Uterus (tissue), 4 donors: ENCODE results near the gene HOXD3. TPM values are rescaled to one million over a fixed set of nuclear protein-coding genes. Genes with fewer than 3 reads are reported as not detected.

Experiments
- DNase-seq, 2 donors: peaks; one replicate each; pipeline ENCODE4 v3.0.0-alpha.2; 2019 to 2020
- H3K27ac ChIP-seq, 2 donors: fragments of 200-600 bp; sonication (generic); 1 replicate in 1 of 2; 2 replicates in 1 of 2; pipeline ENCODE4 v1.5.1; 2016 to 2018
- H3K27me3 ChIP-seq, 2 donors: fragments of 200-600 bp; sonication (generic); one replicate each; pipeline ENCODE4 v1.5.1; 2018 to 2019; ENCODE audit warnings: control low read depth in 1 of 2
- H3K36me3 ChIP-seq, 2 donors: fragments of 200-600 bp; sonication (generic); one replicate each; pipeline ENCODE4 v1.5.1; 2019; ENCODE audit warnings: control low read depth in 1 of 2
- H3K4me1 ChIP-seq, 2 donors: fragments of 200-600 bp; sonication (generic); one replicate each; pipeline ENCODE4 v1.5.1; 2018 to 2019; ENCODE audit warnings: control low read depth in 1 of 2
- H3K4me3 ChIP-seq, 2 donors: fragments of 200-600 bp; sonication (generic); 1 replicate in 1 of 2; 2 replicates in 1 of 2; pipeline ENCODE4 v1.5.1; 2018 to 2019; ENCODE audit warnings: mild to moderate bottlenecking in 1 of 2
- H3K9me3 ChIP-seq, 2 donors: fragments of 200-600 bp; sonication (generic); one replicate each; pipeline ENCODE4 v1.5.1; 2019; ENCODE audit warnings: control low read depth in 1 of 2
- CTCF ChIP-seq, 4 experiments: fragments of 200-600 bp in 2 of 4; fragments of 450-650 bp in 2 of 4; sonication (generic) in 2 of 4; IDR thresholded peaks; one replicate each; pipeline ENCODE4 v1.5.1; 2016 to 2019; ENCODE audit warnings: antibody characterized with exemption in 4 of 4, mild to moderate bottlenecking in 2 of 4, moderate library complexity in 1 of 4
- POLR2A ChIP-seq, 2 donors: fragments of 450-650 bp; IDR thresholded peaks; one replicate each; pipeline ENCODE4 v1.6.1; 2016; ENCODE audit warnings: antibody characterized with exemption in 2 of 2, mild to moderate bottlenecking in 1 of 2, moderate library complexity in 1 of 2
- intact Hi-C: fragments of 100-400 bp; cut with DNase I; formaldehyde crosslinking; loops from one replicate; pipeline ENCODE4 v1.15.1; 2023; ENCODE audit warnings: low total_unique reads
- total RNA-seq, 4 donors: library from RNA; depleted of rRNA in 3 of 4; stranded (reverse); fragments of >200 nt in 3 of 4; gene quantifications; one replicate each; pipeline versions ENCODE4 v1.1.0 to v1.2.4, GENCODE V29; 2014 to 2023
- donor health status: DM: yes; HTN: yes; CAD: no.

Gene HOXD3
- total RNA-seq, 4 donors from 2014 or later: 14.7 to 61.2 (median 22.7) TPM

- intact Hi-C loops: no loop called here
- Histone ChIP-seq H3K4me1 (peaks cover 0 to 12% of the 10 kb centered on the region in 2 donors), H3K4me3 (no peak overlapping the region), H3K27me3 (no peaks in the 10 kb centered on the region), H3K9me3 (no peaks in the 10 kb centered on the region), H3K36me3 (no peaks in the 10 kb centered on the region), H3K27ac (peak overlapping the region; percentile 75 to 83)
- TF ChIP-seq POLR2A (IDR thresholded peaks at IDR 0.05) (no peak), CTCF (IDR thresholded peaks at IDR 0.05) (no peak)
- no peak for DNase-seq
Measured at GRCh38 chr2:176150584-176151441, 6.3 kb upstream of the HOXD3 start.

- no peak for DNase-seq
- no peaks in the 10 kb centered on the region for H3K27me3 ChIP-seq
- no peaks in the 10 kb centered on the region for H3K9me3 ChIP-seq
- TF ChIP-seq CTCF (IDR thresholded peaks at IDR 0.05) (no peak), POLR2A (IDR thresholded peaks at IDR 0.05) (no peak)
- peaks cover 0 to 12% of the 10 kb centered on the region in 2 donors for H3K4me1 ChIP-seq
- no peaks in the 10 kb centered on the region for H3K36me3 ChIP-seq
- intact Hi-C loops: no loop called here
- H3K27ac ChIP-seq: peak within 1 kb of the TSS; percentile 75 to 83
- H3K4me3 ChIP-seq: peak within 1 kb of the TSS; percentile 16 to 36
Measured at GRCh38 chr2:176151442-176152287, 5.4 kb upstream of the HOXD3 start, which contains the start of gene HOXD4. TSS of gene HOXD4 (plus strand) at chr2:176151550. CDS start at chr2:176151634, 84 bp downstream.

- intact Hi-C loops: no loop called here
- peak overlapping the region; percentile 16 to 36 for H3K4me3 ChIP-seq
- no peaks in the 10 kb centered on the region for H3K36me3 ChIP-seq
- H3K27me3 ChIP-seq: no peaks in the 10 kb centered on the region
- H3K9me3 ChIP-seq: no peaks in the 10 kb centered on the region
- TF ChIP-seq POLR2A (IDR thresholded peaks at IDR 0.05) (no peak), CTCF (IDR thresholded peaks at IDR 0.05) (no peak)
- peak overlapping the region; percentile 75 to 83 for H3K27ac ChIP-seq
- H3K4me1 ChIP-seq: peaks cover 0 to 12% of the 10 kb centered on the region in 2 donors
- DNase-seq: no peak
Measured at GRCh38 chr2:176152350-176153181, 4.5 kb upstream of the HOXD3 start.

- no peaks in the 10 kb centered on the region for H3K9me3 ChIP-seq
- H3K4me1 ChIP-seq: no peaks in the 10 kb centered on the region
- TF ChIP-seq CTCF (IDR thresholded peaks at IDR 0.05) (no peak), POLR2A (IDR thresholded peaks at IDR 0.05) (no peak)
- no peaks in the 10 kb centered on the region for H3K27me3 ChIP-seq
- no peaks in the 10 kb centered on the region for H3K36me3 ChIP-seq
- peak overlapping the region in 1 of 2 donors; percentile 83 for H3K27ac ChIP-seq
- no peak for DNase-seq
- intact Hi-C loops: no loop called here
- no peak overlapping the region for H3K4me3 ChIP-seq
Measured at GRCh38 chr2:176154576-176155252, 2.4 kb upstream of the HOXD3 start.
